MCF 10A (cell line): ENCODE results near the gene AMZ1. TPM values are rescaled to one million over a fixed set of nuclear protein-coding genes. Genes with fewer than 3 reads are reported as not detected.

Source experiments
- BruUV-seq: library from RNA; stranded (reverse); fragments of 400-500 nt; replicated peaks from 2 replicates; lab custom pipeline; 2021; lab: Mats Ljungman, UMichigan
- CTCF ChIA-PET: fragments of 300-600 bp; sonication (Branson Sonifier 250); formaldehyde crosslinking; extraction: SDS; loops from one replicate; lab custom pipeline; 2021; ENCODE audit warnings: antibody characterized with exemption, inconsistent platforms; lab: Yijun Ruan, JAX
- POLR2A ChIA-PET: fragments of 300-600, 350-650 bp; sonication (Branson Sonifier 250); formaldehyde crosslinking; extraction: SDS; loops from one replicate; lab custom pipeline; 2020; ENCODE audit warnings: antibody characterized with exemption, inconsistent platforms; lab: Yijun Ruan, JAX
- DNase-seq: peaks from one replicate; pipeline ENCODE4 v3.0.0-alpha.2; 2018; ENCODE audit not compliant: unreplicated experiment
- H3K27ac Mint-ChIP-seq: one replicate; pipeline ENCODE4 v1.8.0; 2022; ENCODE audit warnings: mild to moderate bottlenecking, low read depth, mixed read lengths; ENCODE audit not compliant: unreplicated experiment
- H3K27me3 Mint-ChIP-seq: one replicate; pipeline ENCODE4 v1.8.0; 2022; ENCODE audit warnings: mixed read lengths; ENCODE audit not compliant: insufficient read depth, unreplicated experiment
- H3K36me3 Mint-ChIP-seq: one replicate; pipeline ENCODE4 v1.8.0; 2022; ENCODE audit warnings: mild to moderate bottlenecking, moderate library complexity, mixed read lengths; ENCODE audit not compliant: insufficient read depth, unreplicated experiment
- H3K4me1 Mint-ChIP-seq: one replicate; pipeline ENCODE4 v1.8.0; 2022; ENCODE audit warnings: mixed read lengths; ENCODE audit not compliant: insufficient read depth, unreplicated experiment
- H3K4me3 Mint-ChIP-seq: one replicate; pipeline ENCODE4 v1.8.0; 2022; ENCODE audit warnings: mild to moderate bottlenecking, moderate library complexity, mixed read lengths; ENCODE audit not compliant: unreplicated experiment
- H3K9me3 Mint-ChIP-seq: one replicate; pipeline ENCODE4 v1.8.0; 2022; ENCODE audit warnings: mixed read lengths; ENCODE audit not compliant: unreplicated experiment
- CTCF ChIP-seq: fragments of 200-600 bp; IDR thresholded peaks from one replicate; pipeline ENCODE4 v1.8.0; 2022; ENCODE audit warnings: antibody characterized with exemption, mild to moderate bottlenecking; ENCODE audit not compliant: unreplicated experiment
- intact Hi-C: fragments of 100-400 bp; cut with micrococcal nuclease; formaldehyde crosslinking; loops from 2 replicates; pipeline ENCODE4 v1.14.1; 2022
- total RNA-seq: library from RNA; stranded (reverse); gene quantifications from 2 replicates; pipeline ENCODE4 v1.2.3, GENCODE V29; 2022

Gene AMZ1
- total RNA-seq, 1 experiment from 2014 or later: not detected

- no peak for DNase-seq
- Mint-ChIP-seq H3K36me3 (peaks cover 12% of the 10 kb centered on the region), H3K4me1 (no peaks in the 10 kb centered on the region), H3K9me3 (no peaks in the 10 kb centered on the region), H3K27me3 (no peaks in the 10 kb centered on the region), H3K27ac (no peak overlapping the region), H3K4me3 (no peak overlapping the region)
- ChIA-PET POLR2A (no interaction called here), CTCF (interaction anchor here (0.5 to 1.4 kb wide), 6 partner anchors 33 to 319 kb away, joined by 3 to 5 read pairs (median 3); no protein-coding TSS in a partner anchor)
- TF ChIP-seq CTCF: no peak
- intact Hi-C loops: no loop called here
- no TSS peak for BruUV-seq
Observed at GRCh38 chr7:2713978-2714377, 26.0 kb downstream of the AMZ1 start.

- H3K4me1 Mint-ChIP-seq: no peaks in the 10 kb centered on the region
- H3K36me3 Mint-ChIP-seq: peaks cover 18% of the 10 kb centered on the region
- no peak for DNase-seq
- no TSS peak for BruUV-seq
- no peak overlapping the region for H3K4me3 Mint-ChIP-seq
- ChIA-PET CTCF (interaction anchor here (1.4 kb wide), 1 partner anchor 246 kb away, joined by 4 read pairs; no protein-coding TSS in a partner anchor), POLR2A (no interaction called here)
- intact Hi-C loops: no loop called here
- H3K27ac Mint-ChIP-seq: no peak overlapping the region
- no peak for TF ChIP-seq CTCF
- H3K9me3 Mint-ChIP-seq: no peaks in the 10 kb centered on the region
- no peaks in the 10 kb centered on the region for H3K27me3 Mint-ChIP-seq
Observed at GRCh38 chr7:2714636-2715035, 26.6 kb downstream of the AMZ1 start.

- H3K4me1 Mint-ChIP-seq: no peaks in the 10 kb centered on the region
- peaks cover 18% of the 10 kb centered on the region for H3K36me3 Mint-ChIP-seq
- H3K9me3 Mint-ChIP-seq: no peaks in the 10 kb centered on the region
- ChIA-PET CTCF (no interaction called here), POLR2A (no interaction called here)
- intact Hi-C loops: no loop called here
- no peak overlapping the region for H3K27ac Mint-ChIP-seq
- no peaks in the 10 kb centered on the region for H3K27me3 Mint-ChIP-seq
- no TSS peak for BruUV-seq
- TF ChIP-seq CTCF: no peak
- H3K4me3 Mint-ChIP-seq: no peak overlapping the region
- DNase-seq: no peak
Observed at GRCh38 chr7:2715341-2716231, 27.6 kb downstream of the AMZ1 start.

- ChIA-PET CTCF (no interaction called here), POLR2A (no interaction called here)
- Mint-ChIP-seq H3K27ac (no peak overlapping the region), H3K9me3 (no peaks in the 10 kb centered on the region), H3K4me1 (peaks cover 6% of the 10 kb centered on the region), H3K27me3 (no peaks in the 10 kb centered on the region), H3K36me3 (peaks cover 23% of the 10 kb centered on the region), H3K4me3 (no peak overlapping the region)
- no TSS peak for BruUV-seq
- TF ChIP-seq CTCF: no peak
- DNase-seq: no peak
- intact Hi-C loops: no loop called here
Observed at GRCh38 chr7:2716488-2716887, 28.5 kb downstream of the AMZ1 start.
